A673 (cell line): Measurements from ENCODE around the gene ANXA4.

Experiments
- CTCF ChIP-seq: fragments of 300-800, 200-600 bp; sonication (generic); conservative IDR thresholded peaks from 2 replicates; pipeline ENCODE4 v1.5.1; 2017; ENCODE audit warnings: low read depth, mild to moderate bottlenecking, antibody characterized with exemption, low read length, moderate library complexity, mixed read lengths
- EZH2 ChIP-seq: fragments of 200-600 bp; sonication (generic); IDR thresholded peaks from 2 replicates; pipeline ENCODE4 v1.6.1; 2017; ENCODE audit warnings: borderline replicate concordance, low read depth, mild to moderate bottlenecking, mixed read lengths, antibody characterized with exemption, low read length; ENCODE audit not compliant: poor library complexity, severe bottlenecking

GRCh38 chr2:69781321-69782248 is 39.7 kb downstream of the ANXA4 start:
- TF ChIP-seq CTCF (no peak), EZH2 (no peak)
